Heart left ventricle (tissue), 16 donors: Measurements from ENCODE around the gene KRT8. TPM values are rescaled to one million over a fixed set of nuclear protein-coding genes. Genes with fewer than 3 reads are reported as not detected.
A peak's percentile ranks its signal among the peaks of the same experiment; 100 is the strongest.

Experiments used
- ATAC-seq, 4 donors: fragments of 200-7000 bp; cut with Tn5 transposase; one replicate each; pipeline ENCODE4 v1.9.1; 2020 to 2022; ENCODE audit warnings: moderate library complexity in 4 of 4, mild to moderate bottlenecking in 3 of 4, moderate number of reproducible peaks in 1 of 4
- DNase-seq, 5 donors: peaks; one replicate each; pipeline ENCODE4 v3.0.0-alpha.2; 2020
- H3K27ac ChIP-seq, 12 donors: fragments of 200-600 bp; sonication (generic) in 4 of 12; one replicate each; pipeline versions ENCODE4 v1.5.0 to v1.8.0; 2016 to 2022; ENCODE audit warnings: mild to moderate bottlenecking in 2 of 12
- H3K27me3 ChIP-seq, 9 donors: fragments of 200-600 bp; sonication (generic) in 2 of 9; one replicate each; pipeline versions ENCODE4 v1.5.1 to v1.8.0; 2016 to 2022; ENCODE audit warnings: mild to moderate bottlenecking in 3 of 9
- H3K36me3 ChIP-seq, 9 donors: fragments of 200-600 bp; sonication (generic) in 2 of 9; one replicate each; pipeline versions ENCODE4 v1.5.0 to v1.8.0; 2018 to 2022; ENCODE audit warnings: mild to moderate bottlenecking in 2 of 9
- H3K4me1 ChIP-seq, 12 donors: fragments of 200-600 bp; sonication (generic) in 4 of 12; one replicate each; pipeline versions ENCODE4 v1.5.0 to v1.8.0; 2016 to 2022; ENCODE audit warnings: mild to moderate bottlenecking in 3 of 12
- H3K4me3 ChIP-seq, 12 donors: fragments of 200-600 bp; sonication (generic) in 4 of 12; one replicate each; pipeline versions ENCODE4 v1.5.0 to v1.8.0; 2017 to 2022; ENCODE audit warnings: mild to moderate bottlenecking in 9 of 12, moderate library complexity in 4 of 12
- H3K9me3 ChIP-seq, 12 donors: fragments of 200-600 bp; sonication (generic) in 4 of 12; one replicate each; pipeline versions ENCODE4 v1.5.0 to v1.8.0; 2016 to 2022; ENCODE audit warnings: mild to moderate bottlenecking in 1 of 12
- CTCF ChIP-seq, 12 donors: fragments of 200-600 bp; sonication (generic) in 4 of 12; IDR thresholded peaks; one replicate each; pipeline versions ENCODE4 v1.5.0 to v1.8.0; 2018 to 2022; ENCODE audit warnings: antibody characterized with exemption in 12 of 12, mild to moderate bottlenecking in 5 of 12
- POLR2A ChIP-seq, 2 donors: fragments of 450-650 bp; IDR thresholded peaks; one replicate each; pipeline ENCODE4 v1.6.1; 2017; ENCODE audit warnings: antibody characterized with exemption in 2 of 2, mild to moderate bottlenecking in 2 of 2, moderate library complexity in 2 of 2
- WGBS, 4 donors: extraction: QIAGEN DNeasy Blood & Tissue Kit in 2 of 4; methylation state at CpG; one replicate each; pipeline versions ENCODE4 v1.1.5 to v1.1.7; 2013 to 2018; 5-methylcytosine and 5-hydroxymethylcytosine counted together
- intact Hi-C, 10 donors: fragments of 100-400 bp; cut with DNase I; formaldehyde crosslinking; loops; one replicate each; pipeline versions ENCODE4 v1.11.1 to v1.14.2; 2022
- polyA plus RNA-seq, 2 donors: library from polyadenylated mRNA; stranded (reverse); fragments of 200-250 nt; gene quantifications; one replicate each; pipeline ENCODE4 v1.2.3, GENCODE V29; 2013
- total RNA-seq, 9 donors: library from RNA; depleted of rRNA in 2 of 9; stranded (reverse); fragments of >200 nt in 2 of 9; fragmentation: NEBNext Ultra II Directional in 3 of 9; extraction: Animal tissue kit (Norgen Biotek cat#: 25700) in 3 of 9; gene quantifications; one replicate each; pipeline versions ENCODE4 v1.1.0 to v1.2.4, GENCODE V29; 2016 to 2023
- donor health status: ischemic (EF 13 %, LVEDD 7.1; RV severe dilation, severe dysfunction).
- donor health status: healthy with polysubstance abuse.
- donor health status: DM: no; HTN: yes; CAD: no.
- donor health status: DM: no; HTN: no; CAD: no.
- donor health status: ischemic (EF 25% LVEDD 6.9; RV normal size, moderate dysfunction).
- donor health status: ischemic (EF 25% LVEDD 5.7; RV mildly dilated, moderate dysfunction).
- donor health status: healthy.
- donor health status: DM: yes; HTN: yes; CAD: no.
- donor health status: ischemic (EF 35%, LVEDD 5.7; RV mildly dilated, moderate dysfunction).
- donor health status: nonischemic (EF 11% LVEDD 7.7; RV severe dilation, severe dysfunction).
- donor health status: DM: yes; HTN: yes; CAD: no.
- donor health status: PGD.
- donor health status: ischemic (EF 29% LVEDD 5.4; RV normal size, mild dysfunction).
- donor health status: nonischemic (EF 23%, LVEDD 6.1; RV moderate dilation, normal function).

The KRT8 gene
- total and polyA plus RNA-seq, 11 donors = 79.9 to 227 (median 127) TPM

- DNase-seq = no peak
- Histone ChIP-seq H3K9me3 (no peaks in the 10 kb centered on the region), H3K36me3 (no peaks in the 10 kb centered on the region), H3K27ac (no peak overlapping the region), H3K4me1 (peaks cover 0 to 8% (median 0%) of the 10 kb centered on the region in 12 donors), H3K27me3 (peaks cover 0 to 18% (median 6%) of the 10 kb centered on the region in 9 donors), H3K4me3 (no peak overlapping the region)
- 89 to 96% (median 91%) methylated on average over 6 of the region's 6 CpGs for whole genome bisulfite sequencing, 4 donors
- no peak for TF ChIP-seq POLR2A (IDR thresholded peaks at IDR 0.05)
- TF ChIP-seq CTCF (IDR thresholded peaks at IDR 0.05) = no peak
- no peak for ATAC-seq
- intact Hi-C loops = no loop called here
Measured at GRCh38 chr12:52951640-52952039, 46.8 kb upstream of the KRT8 start.

GRCh38 chr12:52951126-52951525 lies 46.2 kb upstream of the KRT8 start:
- ATAC-seq (no peak), DNase-seq (no peak)
- intact Hi-C loops = no loop called here
- Histone ChIP-seq H3K27me3 (peaks cover 0 to 18% (median 6%) of the 10 kb centered on the region in 9 donors), H3K36me3 (no peaks in the 10 kb centered on the region), H3K27ac (no peak overlapping the region), H3K4me3 (no peak overlapping the region), H3K9me3 (no peaks in the 10 kb centered on the region), H3K4me1 (peaks cover 0 to 10% (median under 1%) of the 10 kb centered on the region in 12 donors)
- 95 to 100% (median 100%) methylated on average over 1 of the region's 1 CpG for WGBS, 4 donors
- no peak for TF ChIP-seq CTCF (IDR thresholded peaks at IDR 0.05)
- no peak for TF ChIP-seq POLR2A (IDR thresholded peaks at IDR 0.05)

GRCh38 chr12:52950553-52950952 lies 45.7 kb upstream of the KRT8 start:
- Histone ChIP-seq H3K27me3 (peaks cover 0 to 18% (median 6%) of the 10 kb centered on the region in 9 donors), H3K36me3 (no peaks in the 10 kb centered on the region), H3K4me3 (peak overlapping the region in 1 of 12 donors; percentile 54), H3K9me3 (no peaks in the 10 kb centered on the region), H3K4me1 (peaks cover 0 to 15% (median 2%) of the 10 kb centered on the region in 12 donors), H3K27ac (no peak overlapping the region)
- intact Hi-C loops = no loop called here
- DNase-seq (no peak), ATAC-seq (no peak)
- 79 to 83% (median 81%) methylated on average over 7 of the region's 7 CpGs for WGBS, 4 donors
- TF ChIP-seq POLR2A (IDR thresholded peaks at IDR 0.05) = no peak
- no peak for TF ChIP-seq CTCF (IDR thresholded peaks at IDR 0.05)

- no peak for TF ChIP-seq CTCF (IDR thresholded peaks at IDR 0.05)
- peak in 1 of 2 donors; percentile 12 for TF ChIP-seq POLR2A (IDR thresholded peaks at IDR 0.05)
- ATAC-seq (peak in 3 of 4 donors; percentile 51 to 77 (median 64)), DNase-seq (no peak)
- WGBS, 4 donors = 40 to 51% (median 44%) methylated on average over 13 of the region's 13 CpGs
- Histone ChIP-seq H3K4me3 (peak overlapping the region; percentile 23 to 57 (median 52)), H3K9me3 (no peaks in the 10 kb centered on the region), H3K36me3 (no peaks in the 10 kb centered on the region), H3K27me3 (peaks cover 0 to 18% (median 6%) of the 10 kb centered on the region in 9 donors), H3K27ac (peak overlapping the region in 3 of 12 donors; percentile 24 to 32 (median 28)), H3K4me1 (peaks cover 0 to 19% (median 2%) of the 10 kb centered on the region in 12 donors)
- intact Hi-C loops = no loop called here
Measured at GRCh38 chr12:52949413-52950331, 44.8 kb upstream of the KRT8 start.
